Activated T-cell treated with anti-CD3 and anti-CD28 coated beads, Interleukin-2, amount 50 U/mL, for 4 hours (primary cell): Measurements from ENCODE around the gene BTBD19. TPM values are rescaled to one million over a fixed set of nuclear protein-coding genes. Genes with fewer than 3 reads are reported as not detected.
A peak's percentile ranks its signal among the peaks of the same experiment; 100 is the strongest.
"Not testable (repeated sequence)": the region's sequence is repeated elsewhere in the genome, so short reads cannot be mapped to it uniquely, and the experiment has no call there.

Experiments used
- ATAC-seq, 2 donors: fragments of 200-7000 bp; cut with Tn5 transposase; one replicate each; pipeline ENCODE4 v1.10.0; 2021
- DNase-seq: peaks from one replicate; pipeline ENCODE4 v3.0.0-alpha.2; 2020
- H3K27me3 Mint-ChIP-seq: one replicate; pipeline ENCODE4 v1.8.0; 2021; ENCODE audit warnings: low read depth, mixed read lengths
- H3K36me3 Mint-ChIP-seq: one replicate; pipeline ENCODE4 v1.8.0; 2022; ENCODE audit warnings: mixed read lengths; ENCODE audit not compliant: insufficient read depth
- H3K4me1 Mint-ChIP-seq: one replicate; pipeline ENCODE4 v1.8.0; 2021; ENCODE audit warnings: low read depth, mixed read lengths
- H3K4me3 Mint-ChIP-seq: one replicate; pipeline ENCODE4 v1.8.0; 2021; ENCODE audit warnings: mild to moderate bottlenecking, moderate library complexity, mixed read lengths
- H3K9me3 Mint-ChIP-seq: one replicate; pipeline ENCODE4 v1.8.0; 2021; ENCODE audit warnings: mixed read lengths
- total RNA-seq, 3 donors: library from RNA; stranded (reverse); gene quantifications; one replicate each; pipeline ENCODE4 v1.2.1, GENCODE V29; 2021

Gene BTBD19
- total RNA-seq, 3 donors from 2014 or later, result 8.2 to 14.0 (median 8.3) TPM

DNA sequence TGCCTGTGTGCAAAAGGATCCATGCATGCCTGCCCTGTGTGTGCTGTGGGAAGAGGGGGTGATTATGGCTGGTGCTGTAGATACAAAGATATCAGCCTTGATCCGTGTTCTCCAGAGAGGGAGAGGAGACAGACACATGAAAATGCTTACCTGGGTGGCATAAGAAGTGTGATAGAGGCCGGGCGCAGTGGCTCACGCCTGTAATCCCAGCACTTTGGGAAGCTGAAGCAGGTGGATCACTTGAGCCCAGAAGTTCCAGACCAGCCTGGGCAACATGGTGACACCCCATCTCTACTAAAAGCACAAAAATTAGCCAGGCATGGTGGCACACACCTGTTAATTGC is 2.4 kb downstream of the BTBD19 start:
- H3K9me3 Mint-ChIP-seq, ATAC-seq, DNase-seq, H3K27me3 Mint-ChIP-seq: not testable (repeated sequence)
- H3K4me1 Mint-ChIP-seq, result peaks cover 74% of the 10 kb centered on the region
- H3K36me3 Mint-ChIP-seq, result peaks cover 26% of the 10 kb centered on the region
- H3K4me3 Mint-ChIP-seq, result peak overlapping the region; percentile 71

- H3K36me3 Mint-ChIP-seq, result peaks cover 25% of the 10 kb centered on the region
- no peak for DNase-seq
Measured at GRCh38 chr1:44811234-44811633, 2.9 kb downstream of the BTBD19 start.

GRCh38 chr1:44812822-44813543 is 4.7 kb downstream of the BTBD19 start:
- peak overlapping the region; percentile 35 for H3K4me3 Mint-ChIP-seq

More at GRCh38 chr1:44811234-44811633, 2.9 kb downstream of the BTBD19 start:
- no peaks in the 10 kb centered on the region for H3K27me3 Mint-ChIP-seq
- H3K4me3 Mint-ChIP-seq, result peak overlapping the region; percentile 71
- no peak for ATAC-seq
- no peaks in the 10 kb centered on the region for H3K9me3 Mint-ChIP-seq
- peaks cover 74% of the 10 kb centered on the region for H3K4me1 Mint-ChIP-seq

DNA sequence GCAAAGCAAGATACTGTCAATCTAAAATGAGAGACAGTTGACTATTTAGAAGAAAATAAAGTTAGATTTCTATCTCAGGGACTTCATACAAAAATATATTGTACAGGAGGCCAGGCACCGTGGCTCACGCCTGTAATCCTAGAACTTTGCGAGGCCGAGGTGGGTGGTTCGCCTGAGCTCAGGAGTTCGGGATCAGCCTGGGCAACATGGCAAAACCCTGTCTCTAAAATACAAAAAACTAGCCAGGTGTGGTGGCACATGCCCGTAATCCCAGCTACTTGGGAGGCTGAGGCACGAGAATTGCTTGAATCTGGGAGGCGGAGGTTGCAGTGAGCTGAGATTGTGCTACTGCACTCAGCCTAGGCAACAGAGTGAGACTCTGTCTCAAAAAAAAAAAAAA is 7.6 kb downstream of the BTBD19 start:
- H3K4me1 Mint-ChIP-seq, result peaks cover 54% of the 10 kb centered on the region
- H3K36me3 Mint-ChIP-seq, ATAC-seq, H3K27me3 Mint-ChIP-seq, H3K4me3 Mint-ChIP-seq, H3K9me3 Mint-ChIP-seq, DNase-seq: not testable (repeated sequence)

More at GRCh38 chr1:44812822-44813543, 4.7 kb downstream of the BTBD19 start:
- H3K4me1 Mint-ChIP-seq, result peaks cover 64% of the 10 kb centered on the region
- no peaks in the 10 kb centered on the region for H3K27me3 Mint-ChIP-seq
- H3K9me3 Mint-ChIP-seq, result no peaks in the 10 kb centered on the region
- DNase-seq, result no peak
- peaks cover 14% of the 10 kb centered on the region for H3K36me3 Mint-ChIP-seq
- no peak for ATAC-seq

- Mint-ChIP-seq H3K27me3 (no peaks in the 10 kb centered on the region), H3K36me3 (peaks cover 6% of the 10 kb centered on the region), H3K4me3 (peak overlapping the region; percentile 20), H3K9me3 (no peaks in the 10 kb centered on the region), H3K4me1 (peaks cover 44% of the 10 kb centered on the region)
- DNase-seq (no peak), ATAC-seq (no peak)
Measured at GRCh38 chr1:44817307-44817706, 9.0 kb downstream of the BTBD19 start.

- H3K27me3 Mint-ChIP-seq, result no peaks in the 10 kb centered on the region
- no peak for DNase-seq
- no peak for ATAC-seq
- no peaks in the 10 kb centered on the region for H3K9me3 Mint-ChIP-seq
- peaks cover 44% of the 10 kb centered on the region for H3K4me1 Mint-ChIP-seq
- peak overlapping the region; percentile 20 for H3K4me3 Mint-ChIP-seq
- H3K36me3 Mint-ChIP-seq, result peaks cover 6% of the 10 kb centered on the region
Measured at GRCh38 chr1:44817771-44818495, 9.6 kb downstream of the BTBD19 start.

DNA sequence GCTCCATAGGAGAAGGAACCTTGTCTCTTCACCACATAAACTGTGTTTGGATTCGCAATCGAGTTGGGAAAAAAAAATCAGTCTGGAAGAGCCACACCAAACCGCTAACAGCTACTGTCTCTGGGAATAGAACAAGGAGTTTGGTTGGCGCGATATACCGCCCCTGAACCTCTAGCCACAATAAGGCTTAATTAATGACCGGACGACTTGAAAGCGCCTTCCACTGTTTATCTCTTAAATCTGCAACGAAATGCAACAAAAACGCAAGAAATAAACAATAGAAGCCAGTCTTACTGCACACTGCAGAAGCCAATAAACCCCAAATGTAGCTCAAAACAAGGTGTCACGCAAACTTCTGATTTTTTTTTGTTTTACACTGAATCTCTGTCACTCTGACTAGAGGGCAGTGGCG is 10.9 kb downstream of the BTBD19 start:
- Mint-ChIP-seq H3K36me3 (peaks cover 6% of the 10 kb centered on the region), H3K4me3 (peak overlapping the region; percentile 89), H3K9me3 (no peaks in the 10 kb centered on the region), H3K4me1 (peaks cover 38% of the 10 kb centered on the region), H3K27me3 (no peaks in the 10 kb centered on the region)
- ATAC-seq (no peak), DNase-seq (no peak)

- peaks cover 6% of the 10 kb centered on the region for H3K36me3 Mint-ChIP-seq
- H3K27me3 Mint-ChIP-seq, result no peaks in the 10 kb centered on the region
- peak overlapping the region; percentile 89 for H3K4me3 Mint-ChIP-seq
- ATAC-seq (peak; percentile 91 to 93), DNase-seq (peak; percentile 68)
- H3K9me3 Mint-ChIP-seq, result no peaks in the 10 kb centered on the region
- H3K4me1 Mint-ChIP-seq, result peaks cover 36% of the 10 kb centered on the region
Measured at GRCh38 chr1:44819608-44820327, 11.4 kb downstream of the BTBD19 start.

DNA sequence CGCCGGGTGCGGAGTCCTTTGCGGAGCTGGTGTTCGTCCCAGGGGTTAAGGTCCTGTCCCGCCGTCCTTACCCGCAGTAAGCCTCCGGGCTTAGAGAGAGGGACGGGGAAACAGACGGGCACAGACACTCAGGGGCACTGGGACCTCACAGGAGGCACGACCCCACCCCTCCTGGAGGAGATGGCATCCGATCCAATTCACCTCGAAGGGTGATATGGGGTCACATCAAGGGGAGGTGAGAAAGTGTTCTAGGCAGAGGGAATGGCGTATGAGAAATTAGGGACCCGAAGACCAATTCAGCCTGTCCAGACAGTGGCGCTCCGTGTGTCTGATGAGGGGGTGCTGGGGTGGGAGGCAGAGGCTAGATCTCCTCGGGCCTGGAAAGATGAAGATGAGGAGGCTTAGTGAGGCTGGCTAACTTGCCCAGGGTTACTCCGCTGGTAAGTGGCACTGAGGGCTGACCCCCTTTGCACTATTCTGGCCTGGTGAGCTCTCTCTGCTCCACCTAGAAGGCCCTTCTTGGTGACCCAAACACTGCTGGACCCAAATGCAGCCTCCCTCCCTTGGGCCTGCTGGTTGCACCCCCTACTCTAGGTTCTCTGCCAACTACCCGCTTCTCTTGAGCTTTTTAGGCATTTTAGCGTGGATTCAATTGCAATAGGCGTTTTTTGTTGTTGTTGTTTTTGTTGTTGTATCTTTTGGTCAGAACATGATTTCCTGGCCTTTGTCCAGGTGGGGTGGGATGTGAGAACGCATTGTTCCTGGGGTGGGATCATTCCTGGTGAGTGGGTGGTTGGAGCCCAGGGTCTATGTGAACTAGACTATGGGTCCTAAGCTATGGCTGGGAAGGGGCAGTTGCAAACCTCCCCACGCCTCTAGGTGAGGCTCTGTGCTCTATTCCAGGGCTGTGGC is 12.3 kb downstream of the BTBD19 start:
- Mint-ChIP-seq H3K4me1 (peaks cover 29% of the 10 kb centered on the region), H3K4me3 (peak overlapping the region; percentile 89), H3K36me3 (no peaks in the 10 kb centered on the region), H3K9me3 (no peaks in the 10 kb centered on the region), H3K27me3 (no peaks in the 10 kb centered on the region)
- peak in 1 of 2 donors; percentile 12 for ATAC-seq
- no peak for DNase-seq

DNA sequence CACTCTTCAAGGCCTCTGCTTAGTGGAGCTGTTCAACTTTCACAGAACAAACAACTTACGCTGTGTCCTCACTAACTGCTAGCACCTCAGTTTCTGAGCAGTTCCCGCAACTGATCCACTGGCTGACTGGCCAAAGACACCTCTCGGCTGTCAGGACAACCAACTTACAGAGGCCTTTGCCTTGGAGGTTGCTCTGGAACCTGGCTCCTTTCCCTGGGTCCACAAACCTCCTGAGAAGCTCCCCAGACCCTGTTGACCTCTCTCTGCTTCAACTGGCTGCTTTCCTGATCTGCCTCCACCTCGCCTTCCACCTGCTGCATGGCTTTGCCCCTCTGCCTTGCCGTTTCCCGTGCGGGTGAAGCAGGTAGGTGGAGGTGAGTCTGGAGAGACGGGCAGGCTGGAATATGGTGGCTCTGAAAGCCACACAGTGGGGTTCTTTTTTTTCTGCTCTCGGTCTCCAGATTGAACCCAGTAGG is 13.0 kb downstream of the BTBD19 start:
- H3K36me3 Mint-ChIP-seq, result no peaks in the 10 kb centered on the region
- ATAC-seq (no peak), DNase-seq (no peak)
- no peaks in the 10 kb centered on the region for H3K9me3 Mint-ChIP-seq
- H3K4me1 Mint-ChIP-seq, result peaks cover 29% of the 10 kb centered on the region
- no peak overlapping the region for H3K4me3 Mint-ChIP-seq
- H3K27me3 Mint-ChIP-seq, result no peaks in the 10 kb centered on the region

GRCh38 chr1:44822131-44822701 is 13.9 kb downstream of the BTBD19 start:
- no peak for ATAC-seq
- peaks cover 29% of the 10 kb centered on the region for H3K4me1 Mint-ChIP-seq
- H3K4me3 Mint-ChIP-seq, result no peak overlapping the region
- DNase-seq, result no peak
- no peaks in the 10 kb centered on the region for H3K27me3 Mint-ChIP-seq
- no peaks in the 10 kb centered on the region for H3K36me3 Mint-ChIP-seq
- no peaks in the 10 kb centered on the region for H3K9me3 Mint-ChIP-seq

GRCh38 chr1:44822981-44823451 is 14.7 kb downstream of the BTBD19 start:
- no peak overlapping the region for H3K4me3 Mint-ChIP-seq
- no peak for ATAC-seq
- H3K9me3 Mint-ChIP-seq, result no peaks in the 10 kb centered on the region
- DNase-seq, result no peak
- no peaks in the 10 kb centered on the region for H3K36me3 Mint-ChIP-seq
- no peaks in the 10 kb centered on the region for H3K27me3 Mint-ChIP-seq
- H3K4me1 Mint-ChIP-seq, result peaks cover 23% of the 10 kb centered on the region

DNA sequence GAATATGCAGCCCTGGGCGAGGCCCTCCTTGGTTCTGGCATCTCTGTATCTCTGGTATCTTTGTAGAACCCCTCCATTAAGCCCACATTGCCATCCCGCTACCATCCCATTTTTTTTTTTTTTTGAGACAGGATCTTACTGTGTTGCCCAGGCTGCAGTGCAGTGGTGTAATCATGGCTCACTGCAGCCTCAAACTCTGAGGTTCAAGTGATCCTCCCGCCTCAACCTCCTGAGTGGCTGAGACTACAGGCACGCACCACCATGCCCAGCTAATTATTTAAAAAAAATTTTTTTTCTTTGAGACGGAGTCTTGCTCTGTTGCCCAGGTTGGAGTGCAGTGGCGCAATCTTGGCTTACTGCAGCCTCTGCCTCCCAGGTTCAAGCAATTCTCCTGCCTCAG is 16.1 kb downstream of the BTBD19 start:
- peaks cover 14% of the 10 kb centered on the region for H3K4me1 Mint-ChIP-seq
- not testable (repeated sequence) for H3K36me3 Mint-ChIP-seq, H3K4me3 Mint-ChIP-seq, DNase-seq, H3K9me3 Mint-ChIP-seq, H3K27me3 Mint-ChIP-seq, ATAC-seq
